GM21723 (cell line): ENCODE measurements around the gene ASB10.

Experiments used
- ATAC-seq: cut with Tn5 transposase; IDR thresholded peaks from one replicate; pipeline ENCODE4 v1.9.1; 2021; ENCODE audit warnings: mild to moderate bottlenecking, moderate library complexity; ENCODE audit not compliant: unreplicated experiment

The ASB10 gene

GRCh38 chr7:151210087-151210854, 23.2 kb upstream of the ASB10 start, which contains the start of gene H2BK1:
H2BK1 (minus strand) TSS chr7:151210488; CDS start chr7:151210318, 170 bp downstream.
- ATAC-seq = no peak

- ATAC-seq = no peak
Measured at GRCh38 chr7:151209588-151209987, 22.5 kb upstream of the ASB10 start.

GRCh38 chr7:151208253-151208862, 21.3 kb upstream of the ASB10 start:
- ATAC-seq = no peak

GRCh38 chr7:151207804-151208203, 20.8 kb upstream of the ASB10 start:
- no peak for ATAC-seq

- no peak for ATAC-seq
Measured at GRCh38 chr7:151207315-151207714, 20.3 kb upstream of the ASB10 start.

GRCh38 chr7:151206914-151207313, 19.9 kb upstream of the ASB10 start:
- no peak for ATAC-seq

- no peak for ATAC-seq
Measured at GRCh38 chr7:151205730-151206129, 18.7 kb upstream of the ASB10 start.

- no peak for ATAC-seq
Measured at GRCh38 chr7:151204383-151205032, 17.5 kb upstream of the ASB10 start.

- no peak for ATAC-seq
Measured at GRCh38 chr7:151202836-151203235, 15.8 kb upstream of the ASB10 start.

GRCh38 chr7:151201751-151202150, 14.7 kb upstream of the ASB10 start:
- no peak for ATAC-seq

GRCh38 chr7:151201344-151201743, 14.3 kb upstream of the ASB10 start:
- ATAC-seq = no peak

GRCh38 chr7:151198945-151199848, 12.1 kb upstream of the ASB10 start:
- ATAC-seq = no peak

GRCh38 chr7:151197932-151198331, 10.9 kb upstream of the ASB10 start:
- ATAC-seq = no peak

- no peak for ATAC-seq
Measured at GRCh38 chr7:151195616-151196450, 8.8 kb upstream of the ASB10 start.

GRCh38 chr7:151194188-151194587, 7.1 kb upstream of the ASB10 start:
- no peak for ATAC-seq

- no peak for ATAC-seq
Measured at GRCh38 chr7:151193203-151193978, 6.3 kb upstream of the ASB10 start.

- ATAC-seq = no peak
Measured at GRCh38 chr7:151192002-151192539, 5.0 kb upstream of the ASB10 start.

- no peak for ATAC-seq
Measured at GRCh38 chr7:151191544-151191943, 4.5 kb upstream of the ASB10 start.

- no peak for ATAC-seq
Measured at GRCh38 chr7:151189038-151189437, 2.0 kb upstream of the ASB10 start.
